ENCODE measurements around the gene B4GALNT2. TPM values are rescaled to one million over a fixed set of nuclear protein-coding genes. Genes with fewer than 3 reads are reported as not detected.
"Not testable (repeated sequence)": the region's sequence is repeated elsewhere in the genome, so short reads cannot be mapped to it uniquely, and the experiment has no call there.

B4GALNT2 gene
- 0.03 TPM for total RNA-seq

GRCh38 chr17:49132699-49133364 is at the start of gene B4GALNT2:
Gene B4GALNT2, plus strand, starts transcription at chr17:49132769. Its CDS starts 24 bp downstream, at chr17:49132793.
- peak; percentile 26 for ATAC-seq
- no peak for DNase-seq (ENCODE audit: low spot score)

- ATAC-seq; DNase-seq (ENCODE audit: low spot score): not testable (repeated sequence)
Measured at GRCh38 chr17:49085046-49085445, 47.5 kb upstream of the B4GALNT2 start.

- DNase-seq (ENCODE audit: low spot score) (no peak), ATAC-seq (peak; percentile 55)
Measured at GRCh38 chr17:49085565-49086315, 46.8 kb upstream of the B4GALNT2 start.

GRCh38 chr17:49086316-49086605 is 46.3 kb upstream of the B4GALNT2 start:
- ATAC-seq (no peak), DNase-seq (ENCODE audit: low spot score) (no peak)

- no peak for ATAC-seq
- DNase-seq (ENCODE audit: low spot score), result no peak
Measured at GRCh38 chr17:49086649-49087048, 45.9 kb upstream of the B4GALNT2 start.

GRCh38 chr17:49089094-49089493 is 43.5 kb upstream of the B4GALNT2 start:
- ATAC-seq (no peak), DNase-seq (ENCODE audit: low spot score) (no peak)

- DNase-seq (ENCODE audit: low spot score) (no peak), ATAC-seq (no peak)
Measured at GRCh38 chr17:49090878-49091594, 41.5 kb upstream of the B4GALNT2 start.

- no peak for DNase-seq (ENCODE audit: low spot score)
- no peak for ATAC-seq
Measured at GRCh38 chr17:49093131-49093530, 39.4 kb upstream of the B4GALNT2 start.

GRCh38 chr17:49100601-49101000 is 32.0 kb upstream of the B4GALNT2 start:
- no peak for DNase-seq (ENCODE audit: low spot score)
- ATAC-seq, result no peak

GRCh38 chr17:49101054-49101534 is 31.5 kb upstream of the B4GALNT2 start:
- no peak for DNase-seq (ENCODE audit: low spot score)

GRCh38 chr17:49103360-49103759 is 29.2 kb upstream of the B4GALNT2 start:
- not testable (repeated sequence) for DNase-seq (ENCODE audit: low spot score); ATAC-seq

More at GRCh38 chr17:49101054-49101534, 31.5 kb upstream of the B4GALNT2 start:
- no peak for ATAC-seq

GRCh38 chr17:49104511-49105074 is 28.0 kb upstream of the B4GALNT2 start:
- no peak for ATAC-seq
- DNase-seq (ENCODE audit: low spot score), result no peak

- ATAC-seq (no peak), DNase-seq (ENCODE audit: low spot score) (no peak)
Measured at GRCh38 chr17:49106321-49107210, 26.0 kb upstream of the B4GALNT2 start.

GRCh38 chr17:49107211-49107557 is 25.4 kb upstream of the B4GALNT2 start:
- ATAC-seq, result no peak
- DNase-seq (ENCODE audit: low spot score), result no peak

GRCh38 chr17:49108318-49108717 is 24.3 kb upstream of the B4GALNT2 start:
- ATAC-seq (no peak), DNase-seq (ENCODE audit: low spot score) (no peak)

- DNase-seq (ENCODE audit: low spot score) (no peak), ATAC-seq (no peak)
Measured at GRCh38 chr17:49110509-49110908, 22.1 kb upstream of the B4GALNT2 start.

- DNase-seq (ENCODE audit: low spot score), result no peak
- no peak for ATAC-seq
Measured at GRCh38 chr17:49111934-49112333, 20.6 kb upstream of the B4GALNT2 start.

- DNase-seq (ENCODE audit: low spot score) (no peak), ATAC-seq (no peak)
Measured at GRCh38 chr17:49112936-49113335, 19.6 kb upstream of the B4GALNT2 start.

GRCh38 chr17:49114703-49115102 is 17.9 kb upstream of the B4GALNT2 start:
- no peak for DNase-seq (ENCODE audit: low spot score)
- no peak for ATAC-seq

GRCh38 chr17:49117587-49118230 is 14.9 kb upstream of the B4GALNT2 start:
- DNase-seq (ENCODE audit: low spot score), result no peak
- ATAC-seq, result no peak
